Neural progenitor cell (in vitro differentiated cells): ENCODE results near the gene FKBP5. TPM values are rescaled to one million over a fixed set of nuclear protein-coding genes. Genes with fewer than 3 reads are reported as not detected.

Source experiments
- DNase-seq: peaks from one replicate; pipeline ENCODE4 v3.0.0-alpha.2; 2016; ENCODE audit warnings: low spot score
- H2AFZ ChIP-seq: fragments of 200-600 bp; sonication (generic); replicated peaks from 2 replicates; pipeline ENCODE4 v1.6.1; 2016; ENCODE audit warnings: antibody characterized with exemption
- H3F3A ChIP-seq: fragments of 200-600 bp; sonication (generic); 2 replicates; pipeline ENCODE4 v1.6.1; 2016; ENCODE audit warnings: antibody characterized with exemption, low read depth
- H3K27ac ChIP-seq: fragments of 200-600 bp; sonication (generic); 2 replicates; pipeline ENCODE4 v1.5.1; 2016; ENCODE audit warnings: mild to moderate bottlenecking
- H3K27me3 ChIP-seq: fragments of 200-600 bp; sonication (generic); 2 replicates; pipeline ENCODE4 v1.6.1; 2016; ENCODE audit warnings: mild to moderate bottlenecking, moderate library complexity
- H3K36me3 ChIP-seq: fragments of 200-600 bp; sonication (generic); 2 replicates; pipeline ENCODE4 v1.5.1; 2016
- H3K4me1 ChIP-seq: fragments of 200-600 bp; sonication (generic); 2 replicates; pipeline ENCODE4 v1.6.1; 2016; ENCODE audit warnings: mixed run types
- H3K4me2 ChIP-seq: fragments of 200-600 bp; sonication (generic); 2 replicates; pipeline ENCODE4 v1.6.1; 2016
- H3K4me3 ChIP-seq: fragments of 200-600 bp; sonication (generic); 2 replicates; pipeline ENCODE4 v1.5.1; 2016
- H3K79me2 ChIP-seq: fragments of 200-600 bp; sonication (generic); 2 replicates; pipeline ENCODE4 v1.6.1; 2016; ENCODE audit warnings: low read depth
- H3K9ac ChIP-seq: fragments of 200-600 bp; sonication (generic); 2 replicates; pipeline ENCODE4 v1.6.1; 2016
- H3K9me3 ChIP-seq: fragments of 200-600 bp; sonication (generic); 2 replicates; pipeline ENCODE4 v1.5.1; 2016; ENCODE audit warnings: low read depth
- H4K20me1 ChIP-seq: fragments of 200-600 bp; sonication (generic); 2 replicates; pipeline ENCODE4 v1.6.1; 2016; ENCODE audit warnings: low read depth
- H3K27ac Mint-ChIP-seq: 3 replicates; pipeline ENCODE4 v1.8.0; 2021; ENCODE audit warnings: mixed read lengths
- H3K27me3 Mint-ChIP-seq: 2 replicates; pipeline ENCODE4 v1.8.0; 2022; ENCODE audit warnings: low read depth, mild to moderate bottlenecking, inconsistent platforms, moderate library complexity, mixed read lengths; ENCODE audit not compliant: insufficient read depth
- H3K36me3 Mint-ChIP-seq: 3 replicates; pipeline ENCODE4 v1.8.0; 2021; ENCODE audit warnings: mixed read lengths
- H3K4me1 Mint-ChIP-seq: 3 replicates; pipeline ENCODE4 v1.8.0; 2021; ENCODE audit warnings: mixed read lengths
- H3K4me3 Mint-ChIP-seq: 3 replicates; pipeline ENCODE4 v1.8.0; 2021; ENCODE audit warnings: mild to moderate bottlenecking, moderate library complexity, mixed read lengths
- H3K9me3 Mint-ChIP-seq: 3 replicates; pipeline ENCODE4 v1.8.0; 2020; ENCODE audit warnings: mixed read lengths
- EZH2 ChIP-seq: fragments of 200-600 bp; sonication (generic); IDR thresholded peaks from 2 replicates; pipeline ENCODE4 v1.6.1; 2017; ENCODE audit warnings: antibody characterized with exemption, mild to moderate bottlenecking, moderate library complexity
- EZH2phosphoT487 ChIP-seq: fragments of 200-600 bp; sonication (generic); IDR thresholded peaks from 2 replicates; pipeline ENCODE4 v1.6.1; 2017; ENCODE audit warnings: antibody characterized with exemption
- total RNA-seq: library from RNA; depleted of rRNA; stranded (reverse); fragments of >200 nt; gene quantifications from 2 replicates; pipeline ENCODE4 v1.2.3, GENCODE V29; 2015; ENCODE audit warnings: low replicate concordance
- TF ChIP-seq, protein P1 (sequence below): fragments of 200-600 bp; sonication (generic); IDR thresholded peaks from 2 replicates; pipeline ENCODE4 v1.5.1; 2017; ENCODE audit warnings: antibody characterized with exemption, mild to moderate bottlenecking

FKBP5 gene
- total RNA-seq, 1 donor from 2014 or later = 20.9 TPM

DNA sequence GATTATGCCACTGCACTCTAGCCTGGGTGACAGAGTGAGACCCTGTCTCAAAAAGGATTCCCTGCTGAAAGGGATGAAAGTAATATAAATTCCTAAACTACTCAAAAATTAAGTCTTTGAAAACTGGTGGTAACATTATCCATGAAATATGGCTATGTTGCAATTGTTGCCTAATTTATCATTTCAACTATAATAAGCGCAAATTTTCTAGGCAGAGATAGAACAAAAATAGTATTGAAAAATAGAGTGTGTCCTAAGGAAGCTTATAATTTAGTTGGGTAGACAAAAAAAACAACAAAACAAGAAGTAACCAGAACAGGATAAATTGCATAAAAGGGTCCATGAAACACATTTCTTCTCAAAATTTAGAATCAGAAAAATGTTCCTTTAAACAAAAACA lies 68.0 kb downstream of the FKBP5 start:
- Histone ChIP-seq H3K27ac (no peak overlapping the region), H4K20me1 (no peaks in the 10 kb centered on the region), H3K79me2 (no peaks in the 10 kb centered on the region), H3K36me3 (no peaks in the 10 kb centered on the region), H2AFZ (no peak overlapping the region), H3K4me1 (no peaks in the 10 kb centered on the region), H3K4me2 (no peak overlapping the region), H3K9me3 (no peaks in the 10 kb centered on the region), H3F3A (no peaks in the 10 kb centered on the region), H3K9ac (no peak overlapping the region), H3K4me3 (no peak overlapping the region), H3K27me3 (no peaks in the 10 kb centered on the region)
- peaks cover 3% of the 10 kb centered on the region for H3K27me3 Mint-ChIP-seq
- TF ChIP-seq EZH2 = no peak
- TF ChIP-seq, protein P1, sequence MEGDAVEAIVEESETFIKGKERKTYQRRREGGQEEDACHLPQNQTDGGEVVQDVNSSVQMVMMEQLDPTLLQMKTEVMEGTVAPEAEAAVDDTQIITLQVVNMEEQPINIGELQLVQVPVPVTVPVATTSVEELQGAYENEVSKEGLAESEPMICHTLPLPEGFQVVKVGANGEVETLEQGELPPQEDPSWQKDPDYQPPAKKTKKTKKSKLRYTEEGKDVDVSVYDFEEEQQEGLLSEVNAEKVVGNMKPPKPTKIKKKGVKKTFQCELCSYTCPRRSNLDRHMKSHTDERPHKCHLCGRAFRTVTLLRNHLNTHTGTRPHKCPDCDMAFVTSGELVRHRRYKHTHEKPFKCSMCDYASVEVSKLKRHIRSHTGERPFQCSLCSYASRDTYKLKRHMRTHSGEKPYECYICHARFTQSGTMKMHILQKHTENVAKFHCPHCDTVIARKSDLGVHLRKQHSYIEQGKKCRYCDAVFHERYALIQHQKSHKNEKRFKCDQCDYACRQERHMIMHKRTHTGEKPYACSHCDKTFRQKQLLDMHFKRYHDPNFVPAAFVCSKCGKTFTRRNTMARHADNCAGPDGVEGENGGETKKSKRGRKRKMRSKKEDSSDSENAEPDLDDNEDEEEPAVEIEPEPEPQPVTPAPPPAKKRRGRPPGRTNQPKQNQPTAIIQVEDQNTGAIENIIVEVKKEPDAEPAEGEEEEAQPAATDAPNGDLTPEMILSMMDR = no peak
- TF ChIP-seq EZH2phosphoT487 = no peak
- no peak for DNase-seq
- no peak overlapping the region for H3K4me3 Mint-ChIP-seq
- peaks cover 13% of the 10 kb centered on the region for H3K36me3 Mint-ChIP-seq
- no peaks in the 10 kb centered on the region for H3K4me1 Mint-ChIP-seq
- H3K9me3 Mint-ChIP-seq = peaks cover 2% of the 10 kb centered on the region
- H3K27ac Mint-ChIP-seq = no peak overlapping the region

DNA sequence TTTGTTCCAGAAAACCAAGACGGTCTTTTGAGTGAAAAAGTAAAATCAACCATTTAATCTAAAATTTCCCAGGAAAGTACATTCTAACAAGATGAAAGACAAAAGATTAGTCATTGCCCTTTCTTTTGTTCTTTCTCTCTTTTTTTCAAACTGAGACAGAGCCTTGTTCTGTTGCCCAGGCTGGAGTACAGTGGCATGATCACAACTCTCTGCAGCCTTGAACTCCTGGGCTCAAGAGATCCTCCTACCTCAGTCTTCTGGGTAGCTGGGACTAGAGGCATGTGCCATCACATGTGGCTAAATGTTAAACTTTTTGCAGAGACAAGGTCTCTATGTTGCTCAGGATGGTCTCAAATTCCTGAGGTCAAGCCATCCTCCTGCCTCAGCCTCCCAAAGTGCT lies 75.0 kb downstream of the FKBP5 start:
- H3K9me3 Mint-ChIP-seq = no peaks in the 10 kb centered on the region
- Histone ChIP-seq H3K4me1 (no peaks in the 10 kb centered on the region), H3K4me2 (no peak overlapping the region), H3K9ac (no peak overlapping the region), H3K79me2 (no peaks in the 10 kb centered on the region), H3K27ac (no peak overlapping the region), H3K4me3 (no peak overlapping the region), H3K27me3 (no peaks in the 10 kb centered on the region), H3F3A (peaks cover 2% of the 10 kb centered on the region), H4K20me1 (no peaks in the 10 kb centered on the region), H3K9me3 (no peaks in the 10 kb centered on the region), H2AFZ (no peak overlapping the region), H3K36me3 (no peaks in the 10 kb centered on the region)
- TF ChIP-seq, protein P1 = no peak
- no peak for TF ChIP-seq EZH2
- no peak for TF ChIP-seq EZH2phosphoT487
- H3K36me3 Mint-ChIP-seq = peaks cover 37% of the 10 kb centered on the region
- H3K4me1 Mint-ChIP-seq = no peaks in the 10 kb centered on the region
- no peak for DNase-seq
- H3K4me3 Mint-ChIP-seq = no peak overlapping the region
- peaks cover 2% of the 10 kb centered on the region for H3K27me3 Mint-ChIP-seq
- no peak overlapping the region for H3K27ac Mint-ChIP-seq

DNA sequence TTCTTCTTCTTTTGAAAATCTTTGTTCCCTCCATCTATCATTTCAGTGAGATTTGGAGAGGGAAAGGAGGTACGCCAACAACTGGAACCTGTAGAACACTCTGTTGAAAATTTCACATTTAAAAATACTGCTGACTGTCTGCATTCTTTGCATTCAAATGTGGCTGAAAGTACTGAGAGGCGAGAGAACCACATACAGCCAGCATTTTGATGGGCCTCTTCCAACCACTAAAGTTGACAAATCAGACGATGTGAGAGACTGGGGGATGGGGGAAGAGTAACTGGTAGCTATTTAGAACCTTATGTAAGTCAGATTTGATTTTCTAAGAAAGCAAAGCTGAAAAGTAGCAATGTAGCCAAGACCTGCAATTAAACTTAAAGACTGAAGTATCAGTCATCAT lies 77.5 kb downstream of the FKBP5 start:
- Histone ChIP-seq H3K36me3 (no peaks in the 10 kb centered on the region), H3K27ac (no peak overlapping the region), H3F3A (peaks cover 2% of the 10 kb centered on the region), H3K4me3 (no peak overlapping the region), H3K4me1 (no peaks in the 10 kb centered on the region), H3K79me2 (no peaks in the 10 kb centered on the region), H3K27me3 (no peaks in the 10 kb centered on the region), H3K4me2 (no peak overlapping the region), H2AFZ (no peak overlapping the region), H3K9ac (no peak overlapping the region), H4K20me1 (no peaks in the 10 kb centered on the region), H3K9me3 (no peaks in the 10 kb centered on the region)
- no peaks in the 10 kb centered on the region for H3K27me3 Mint-ChIP-seq
- H3K4me3 Mint-ChIP-seq = no peak overlapping the region
- TF ChIP-seq EZH2phosphoT487 = no peak
- TF ChIP-seq EZH2 = no peak
- TF ChIP-seq, protein P1 = no peak
- peaks cover 44% of the 10 kb centered on the region for H3K36me3 Mint-ChIP-seq
- H3K4me1 Mint-ChIP-seq = no peaks in the 10 kb centered on the region
- no peak for DNase-seq
- H3K27ac Mint-ChIP-seq = no peak overlapping the region
- no peaks in the 10 kb centered on the region for H3K9me3 Mint-ChIP-seq

DNA sequence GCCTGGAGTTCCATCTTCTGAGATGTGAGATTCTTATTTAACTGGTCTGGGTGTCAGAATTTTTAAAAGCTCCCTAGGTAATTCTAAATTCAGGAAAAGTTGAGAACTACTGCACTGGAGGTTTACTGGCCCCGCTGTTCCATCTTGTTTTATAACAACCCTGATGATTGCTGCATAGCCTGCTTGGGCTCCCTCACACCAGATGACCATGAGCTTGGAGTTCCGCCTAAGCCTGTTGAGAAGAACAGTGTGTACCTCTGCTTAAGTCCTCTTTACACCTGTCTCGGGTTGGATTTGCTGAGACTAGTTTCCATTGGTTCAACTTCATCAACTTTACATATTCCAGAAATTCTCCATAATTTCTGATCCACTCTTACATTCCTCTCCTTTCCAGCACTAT lies 77.9 kb downstream of the FKBP5 start:
- Mint-ChIP-seq H3K27me3 (peaks cover 2% of the 10 kb centered on the region), H3K9me3 (no peaks in the 10 kb centered on the region), H3K27ac (no peak overlapping the region), H3K4me3 (no peak overlapping the region), H3K4me1 (no peaks in the 10 kb centered on the region), H3K36me3 (peaks cover 48% of the 10 kb centered on the region)
- H3K79me2 ChIP-seq = no peaks in the 10 kb centered on the region
- H3K36me3 ChIP-seq = no peaks in the 10 kb centered on the region
- H3K4me3 ChIP-seq = no peak overlapping the region
- TF ChIP-seq, protein P1 = no peak
- TF ChIP-seq EZH2phosphoT487 (no peak), EZH2 (no peak)
- no peak overlapping the region for H3K9ac ChIP-seq
- H3K4me2 ChIP-seq = no peak overlapping the region
- H3K27me3 ChIP-seq = no peaks in the 10 kb centered on the region
- no peak for DNase-seq
- no peaks in the 10 kb centered on the region for H4K20me1 ChIP-seq
- H3K27ac ChIP-seq = no peak overlapping the region
- no peak overlapping the region for H2AFZ ChIP-seq
- H3F3A ChIP-seq = peaks cover 2% of the 10 kb centered on the region
- H3K4me1 ChIP-seq = no peaks in the 10 kb centered on the region
- H3K9me3 ChIP-seq = no peaks in the 10 kb centered on the region
